Measurements from ENCODE around the gene PTPRG.

DNA sequence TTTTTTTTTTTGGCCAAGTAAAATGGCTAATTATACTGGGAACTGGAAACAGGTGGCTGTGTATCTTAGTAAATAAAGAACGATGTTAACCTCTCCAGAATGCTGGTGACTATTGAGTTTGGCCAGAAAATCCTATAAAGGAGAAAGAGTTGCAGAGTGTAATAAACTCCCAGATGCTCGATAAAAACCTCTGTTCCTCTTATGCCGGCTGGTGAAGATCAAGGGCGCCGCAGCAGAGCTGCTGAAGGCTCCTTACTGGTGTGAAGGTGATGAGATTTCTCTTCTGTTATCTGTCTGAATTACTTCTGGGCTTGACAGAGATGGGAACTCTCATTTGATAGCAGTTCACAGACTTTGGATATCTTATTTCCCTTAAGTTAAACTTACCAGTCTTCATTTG, 104.6 kb downstream of the PTPRG start:
- TF ChIP-seq, protein P1, sequence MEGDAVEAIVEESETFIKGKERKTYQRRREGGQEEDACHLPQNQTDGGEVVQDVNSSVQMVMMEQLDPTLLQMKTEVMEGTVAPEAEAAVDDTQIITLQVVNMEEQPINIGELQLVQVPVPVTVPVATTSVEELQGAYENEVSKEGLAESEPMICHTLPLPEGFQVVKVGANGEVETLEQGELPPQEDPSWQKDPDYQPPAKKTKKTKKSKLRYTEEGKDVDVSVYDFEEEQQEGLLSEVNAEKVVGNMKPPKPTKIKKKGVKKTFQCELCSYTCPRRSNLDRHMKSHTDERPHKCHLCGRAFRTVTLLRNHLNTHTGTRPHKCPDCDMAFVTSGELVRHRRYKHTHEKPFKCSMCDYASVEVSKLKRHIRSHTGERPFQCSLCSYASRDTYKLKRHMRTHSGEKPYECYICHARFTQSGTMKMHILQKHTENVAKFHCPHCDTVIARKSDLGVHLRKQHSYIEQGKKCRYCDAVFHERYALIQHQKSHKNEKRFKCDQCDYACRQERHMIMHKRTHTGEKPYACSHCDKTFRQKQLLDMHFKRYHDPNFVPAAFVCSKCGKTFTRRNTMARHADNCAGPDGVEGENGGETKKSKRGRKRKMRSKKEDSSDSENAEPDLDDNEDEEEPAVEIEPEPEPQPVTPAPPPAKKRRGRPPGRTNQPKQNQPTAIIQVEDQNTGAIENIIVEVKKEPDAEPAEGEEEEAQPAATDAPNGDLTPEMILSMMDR (conservative IDR thresholded peaks at IDR 0.05; ENCODE audit: low read depth in 2 of 2): no peak
- TF ChIP-seq CREB1 (CRISPR knock-in tag; IDR thresholded peaks at IDR 0.05; ENCODE audit: low read depth) (no peak), EZH2 (IDR thresholded peaks at IDR 0.05; ENCODE audit: low read depth, unreplicated experiment) (no peak), JUNB (IDR thresholded peaks at IDR 0.05; ENCODE audit: unreplicated experiment) (no peak), POLR2AphosphoS5 (IDR thresholded peaks at IDR 0.05; ENCODE audit: low read depth) (no peak), EZH2phosphoT487 (IDR thresholded peaks at IDR 0.05; ENCODE audit: unreplicated experiment) (no peak), ZNF114 (CRISPR knock-in tag; IDR thresholded peaks at IDR 0.05) (no peak), ZNF331 (CRISPR knock-in tag; IDR thresholded peaks at IDR 0.05; ENCODE audit: low read depth) (no peak), STAT1 (IDR thresholded peaks at IDR 0.05; ENCODE audit: unreplicated experiment) (no peak), NANOG (IDR thresholded peaks at IDR 0.05; ENCODE audit: borderline replicate concordance) (no peak)
- TF ChIP-seq, protein P2, sequence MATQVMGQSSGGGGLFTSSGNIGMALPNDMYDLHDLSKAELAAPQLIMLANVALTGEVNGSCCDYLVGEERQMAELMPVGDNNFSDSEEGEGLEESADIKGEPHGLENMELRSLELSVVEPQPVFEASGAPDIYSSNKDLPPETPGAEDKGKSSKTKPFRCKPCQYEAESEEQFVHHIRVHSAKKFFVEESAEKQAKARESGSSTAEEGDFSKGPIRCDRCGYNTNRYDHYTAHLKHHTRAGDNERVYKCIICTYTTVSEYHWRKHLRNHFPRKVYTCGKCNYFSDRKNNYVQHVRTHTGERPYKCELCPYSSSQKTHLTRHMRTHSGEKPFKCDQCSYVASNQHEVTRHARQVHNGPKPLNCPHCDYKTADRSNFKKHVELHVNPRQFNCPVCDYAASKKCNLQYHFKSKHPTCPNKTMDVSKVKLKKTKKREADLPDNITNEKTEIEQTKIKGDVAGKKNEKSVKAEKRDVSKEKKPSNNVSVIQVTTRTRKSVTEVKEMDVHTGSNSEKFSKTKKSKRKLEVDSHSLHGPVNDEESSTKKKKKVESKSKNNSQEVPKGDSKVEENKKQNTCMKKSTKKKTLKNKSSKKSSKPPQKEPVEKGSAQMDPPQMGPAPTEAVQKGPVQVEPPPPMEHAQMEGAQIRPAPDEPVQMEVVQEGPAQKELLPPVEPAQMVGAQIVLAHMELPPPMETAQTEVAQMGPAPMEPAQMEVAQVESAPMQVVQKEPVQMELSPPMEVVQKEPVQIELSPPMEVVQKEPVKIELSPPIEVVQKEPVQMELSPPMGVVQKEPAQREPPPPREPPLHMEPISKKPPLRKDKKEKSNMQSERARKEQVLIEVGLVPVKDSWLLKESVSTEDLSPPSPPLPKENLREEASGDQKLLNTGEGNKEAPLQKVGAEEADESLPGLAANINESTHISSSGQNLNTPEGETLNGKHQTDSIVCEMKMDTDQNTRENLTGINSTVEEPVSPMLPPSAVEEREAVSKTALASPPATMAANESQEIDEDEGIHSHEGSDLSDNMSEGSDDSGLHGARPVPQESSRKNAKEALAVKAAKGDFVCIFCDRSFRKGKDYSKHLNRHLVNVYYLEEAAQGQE (IDR thresholded peaks at IDR 0.05; ENCODE audit: unreplicated experiment): no peak
- TF ChIP-seq, protein P3, sequence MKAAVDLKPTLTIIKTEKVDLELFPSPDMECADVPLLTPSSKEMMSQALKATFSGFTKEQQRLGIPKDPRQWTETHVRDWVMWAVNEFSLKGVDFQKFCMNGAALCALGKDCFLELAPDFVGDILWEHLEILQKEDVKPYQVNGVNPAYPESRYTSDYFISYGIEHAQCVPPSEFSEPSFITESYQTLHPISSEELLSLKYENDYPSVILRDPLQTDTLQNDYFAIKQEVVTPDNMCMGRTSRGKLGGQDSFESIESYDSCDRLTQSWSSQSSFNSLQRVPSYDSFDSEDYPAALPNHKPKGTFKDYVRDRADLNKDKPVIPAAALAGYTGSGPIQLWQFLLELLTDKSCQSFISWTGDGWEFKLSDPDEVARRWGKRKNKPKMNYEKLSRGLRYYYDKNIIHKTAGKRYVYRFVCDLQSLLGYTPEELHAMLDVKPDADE (IDR thresholded peaks at IDR 0.05): no peak
- TF ChIP-seq, protein P4, sequence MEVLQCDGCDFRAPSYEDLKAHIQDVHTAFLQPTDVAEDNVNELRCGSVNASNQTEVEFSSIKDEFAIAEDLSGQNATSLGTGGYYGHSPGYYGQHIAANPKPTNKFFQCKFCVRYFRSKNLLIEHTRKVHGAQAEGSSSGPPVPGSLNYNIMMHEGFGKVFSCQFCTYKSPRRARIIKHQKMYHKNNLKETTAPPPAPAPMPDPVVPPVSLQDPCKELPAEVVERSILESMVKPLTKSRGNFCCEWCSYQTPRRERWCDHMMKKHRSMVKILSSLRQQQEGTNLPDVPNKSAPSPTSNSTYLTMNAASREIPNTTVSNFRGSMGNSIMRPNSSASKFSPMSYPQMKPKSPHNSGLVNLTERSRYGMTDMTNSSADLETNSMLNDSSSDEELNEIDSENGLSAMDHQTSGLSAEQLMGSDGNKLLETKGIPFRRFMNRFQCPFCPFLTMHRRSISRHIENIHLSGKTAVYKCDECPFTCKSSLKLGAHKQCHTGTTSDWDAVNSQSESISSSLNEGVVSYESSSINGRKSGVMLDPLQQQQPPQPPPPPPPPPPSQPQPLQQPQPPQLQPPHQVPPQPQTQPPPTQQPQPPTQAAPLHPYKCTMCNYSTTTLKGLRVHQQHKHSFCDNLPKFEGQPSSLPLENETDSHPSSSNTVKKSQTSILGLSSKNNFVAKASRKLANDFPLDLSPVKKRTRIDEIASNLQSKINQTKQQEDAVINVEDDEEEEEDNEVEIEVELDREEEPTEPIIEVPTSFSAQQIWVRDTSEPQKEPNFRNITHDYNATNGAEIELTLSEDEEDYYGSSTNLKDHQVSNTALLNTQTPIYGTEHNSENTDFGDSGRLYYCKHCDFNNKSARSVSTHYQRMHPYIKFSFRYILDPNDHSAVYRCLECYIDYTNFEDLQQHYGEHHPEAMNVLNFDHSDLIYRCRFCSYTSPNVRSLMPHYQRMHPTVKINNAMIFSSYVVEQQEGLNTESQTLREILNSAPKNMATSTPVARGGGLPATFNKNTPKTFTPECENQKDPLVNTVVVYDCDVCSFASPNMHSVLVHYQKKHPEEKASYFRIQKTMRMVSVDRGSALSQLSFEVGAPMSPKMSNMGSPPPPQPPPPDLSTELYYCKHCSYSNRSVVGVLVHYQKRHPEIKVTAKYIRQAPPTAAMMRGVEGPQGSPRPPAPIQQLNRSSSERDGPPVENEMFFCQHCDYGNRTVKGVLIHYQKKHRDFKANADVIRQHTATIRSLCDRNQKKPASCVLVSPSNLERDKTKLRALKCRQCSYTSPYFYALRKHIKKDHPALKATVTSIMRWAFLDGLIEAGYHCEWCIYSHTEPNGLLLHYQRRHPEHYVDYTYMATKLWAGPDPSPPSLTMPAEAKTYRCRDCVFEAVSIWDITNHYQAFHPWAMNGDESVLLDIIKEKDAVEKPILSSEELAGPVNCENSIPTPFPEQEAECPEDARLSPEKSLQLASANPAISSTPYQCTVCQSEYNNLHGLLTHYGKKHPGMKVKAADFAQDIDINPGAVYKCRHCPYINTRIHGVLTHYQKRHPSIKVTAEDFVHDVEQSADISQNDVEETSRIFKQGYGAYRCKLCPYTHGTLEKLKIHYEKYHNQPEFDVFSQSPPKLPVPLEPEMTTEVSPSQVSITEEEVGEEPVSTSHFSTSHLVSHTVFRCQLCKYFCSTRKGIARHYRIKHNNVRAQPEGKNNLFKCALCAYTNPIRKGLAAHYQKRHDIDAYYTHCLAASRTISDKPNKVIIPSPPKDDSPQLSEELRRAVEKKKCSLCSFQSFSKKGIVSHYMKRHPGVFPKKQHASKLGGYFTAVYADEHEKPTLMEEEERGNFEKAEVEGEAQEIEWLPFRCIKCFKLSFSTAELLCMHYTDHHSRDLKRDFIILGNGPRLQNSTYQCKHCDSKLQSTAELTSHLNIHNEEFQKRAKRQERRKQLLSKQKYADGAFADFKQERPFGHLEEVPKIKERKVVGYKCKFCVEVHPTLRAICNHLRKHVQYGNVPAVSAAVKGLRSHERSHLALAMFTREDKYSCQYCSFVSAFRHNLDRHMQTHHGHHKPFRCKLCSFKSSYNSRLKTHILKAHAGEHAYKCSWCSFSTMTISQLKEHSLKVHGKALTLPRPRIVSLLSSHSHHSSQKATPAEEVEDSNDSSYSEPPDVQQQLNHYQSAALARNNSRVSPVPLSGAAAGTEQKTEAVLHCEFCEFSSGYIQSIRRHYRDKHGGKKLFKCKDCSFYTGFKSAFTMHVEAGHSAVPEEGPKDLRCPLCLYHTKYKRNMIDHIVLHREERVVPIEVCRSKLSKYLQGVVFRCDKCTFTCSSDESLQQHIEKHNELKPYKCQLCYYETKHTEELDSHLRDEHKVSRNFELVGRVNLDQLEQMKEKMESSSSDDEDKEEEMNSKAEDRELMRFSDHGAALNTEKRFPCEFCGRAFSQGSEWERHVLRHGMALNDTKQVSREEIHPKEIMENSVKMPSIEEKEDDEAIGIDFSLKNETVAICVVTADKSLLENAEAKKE (CRISPR knock-in tag; IDR thresholded peaks at IDR 0.05): no peak

All from GM23338 (cell line).